H9 (cell line): Measurements from ENCODE around the gene LRRC74B. TPM values are rescaled to one million over a fixed set of nuclear protein-coding genes. Genes with fewer than 3 reads are reported as not detected.

Experiments used
- DNase-seq: peaks from one replicate; pipeline ENCODE4 v3.0.0-alpha.2; 2017
- H2AFZ ChIP-seq: one replicate; pipeline ENCODE4 v1.6.1; 2013; ENCODE audit warnings: mild to moderate bottlenecking, low read length, control low read depth, moderate library complexity
- H2AK5ac ChIP-seq: 2 replicates; pipeline ENCODE4 v1.6.1; 2013; ENCODE audit warnings: low read length, control low read depth, mixed read lengths; ENCODE audit not compliant: insufficient read length
- H2BK120ac ChIP-seq: one replicate; pipeline ENCODE4 v1.6.1; 2013; ENCODE audit warnings: low read depth, mild to moderate bottlenecking, low read length, control low read depth, inconsistent platforms; ENCODE audit not compliant: poor library complexity, severe bottlenecking
- H2BK12ac ChIP-seq: 2 replicates; pipeline ENCODE4 v1.6.1; 2013; ENCODE audit warnings: low read length, control low read depth, mixed read lengths, low read depth; ENCODE audit not compliant: insufficient read length
- H2BK15ac ChIP-seq: 2 replicates; pipeline ENCODE4 v1.6.1; 2013; ENCODE audit warnings: low read depth, low read length, control low read depth
- H2BK20ac ChIP-seq: one replicate; pipeline ENCODE4 v1.6.1; 2013; ENCODE audit warnings: low read depth, mild to moderate bottlenecking, low read length, control low read depth, inconsistent platforms; ENCODE audit not compliant: poor library complexity, severe bottlenecking
- H2BK5ac ChIP-seq: 2 replicates; pipeline ENCODE4 v1.6.1; 2013; ENCODE audit warnings: low read length, control low read depth, mixed read lengths; ENCODE audit not compliant: insufficient read length
- H3K14ac ChIP-seq: 2 replicates; pipeline ENCODE4 v1.6.1; 2013; ENCODE audit warnings: low read length, control low read depth; ENCODE audit not compliant: insufficient read depth
- H3K18ac ChIP-seq: 2 replicates; pipeline ENCODE4 v1.6.1; 2013; ENCODE audit warnings: low read depth, mild to moderate bottlenecking, mixed read lengths, low read length, control low read depth; ENCODE audit not compliant: insufficient read length
- H3K23ac ChIP-seq: 2 replicates; pipeline ENCODE4 v1.6.1; 2013; ENCODE audit warnings: low read length, control low read depth, mixed read lengths, low read depth; ENCODE audit not compliant: insufficient read length
- H3K23me2 ChIP-seq: 2 replicates; pipeline ENCODE4 v1.6.1; 2013; ENCODE audit warnings: low read depth, mild to moderate bottlenecking, mixed read lengths, low read length, control low read depth; ENCODE audit not compliant: insufficient read length, poor library complexity, severe bottlenecking
- H3K27ac ChIP-seq: 2 replicates; pipeline ENCODE4 v1.5.1; 2013; ENCODE audit warnings: low read length, control low read depth, mixed read lengths, low read depth; ENCODE audit not compliant: insufficient read length
- H3K27me3 ChIP-seq: 2 replicates; pipeline ENCODE4 v1.6.1; 2013; ENCODE audit warnings: low read length, control low read depth, inconsistent platforms; ENCODE audit not compliant: insufficient read depth
- H3K4ac ChIP-seq: 2 replicates; pipeline ENCODE4 v1.6.1; 2013; ENCODE audit warnings: low read depth, mild to moderate bottlenecking, control low read depth, inconsistent platforms, low read length, moderate library complexity
- H3K4me1 ChIP-seq: 2 replicates; pipeline ENCODE4 v1.6.1; 2013; ENCODE audit warnings: low read length, control low read depth, inconsistent platforms; ENCODE audit not compliant: insufficient read depth
- H3K4me2 ChIP-seq: 2 replicates; pipeline ENCODE4 v1.6.1; 2013; ENCODE audit warnings: low read length, control low read depth, mixed read lengths; ENCODE audit not compliant: insufficient read length, insufficient read depth
- H3K56ac ChIP-seq: 2 replicates; pipeline ENCODE4 v1.6.1; 2013; ENCODE audit warnings: low read depth, mild to moderate bottlenecking, mixed read lengths, low read length, control low read depth; ENCODE audit not compliant: insufficient read length
- H3K79me1 ChIP-seq: 2 replicates; pipeline ENCODE4 v1.6.1; 2013; ENCODE audit warnings: low read depth, mild to moderate bottlenecking, moderate library complexity, low read length, control low read depth, inconsistent platforms; ENCODE audit not compliant: insufficient read depth, poor library complexity, severe bottlenecking
- H3K79me2 ChIP-seq: 2 replicates; pipeline ENCODE4 v1.6.1; 2013; ENCODE audit warnings: low read length, control low read depth, inconsistent platforms; ENCODE audit not compliant: insufficient read depth
- H3K9ac ChIP-seq: 2 replicates; pipeline ENCODE4 v1.6.1; 2013; ENCODE audit warnings: low read length, control low read depth, mixed read lengths; ENCODE audit not compliant: insufficient read length; ENCODE audit errors: extremely low read depth
- H3K9me3 ChIP-seq: one replicate; pipeline ENCODE4 v1.6.1; 2013; ENCODE audit warnings: low read depth, low read length, inconsistent platforms; ENCODE audit not compliant: control insufficient read depth
- H3T11ph ChIP-seq: one replicate; pipeline ENCODE4 v1.6.1; 2013; ENCODE audit warnings: mild to moderate bottlenecking, low read length, control low read depth, inconsistent platforms
- H4K20me1 ChIP-seq: one replicate; pipeline ENCODE4 v1.6.1; 2013; ENCODE audit not compliant: control insufficient read depth, insufficient read length, insufficient read depth
- H4K5ac ChIP-seq: 2 replicates; pipeline ENCODE4 v1.6.1; 2013; ENCODE audit warnings: low read depth, mild to moderate bottlenecking, mixed read lengths, low read length, control low read depth; ENCODE audit not compliant: insufficient read length
- H4K8ac ChIP-seq: replicated peaks from 2 replicates; pipeline ENCODE4 v1.6.1; 2013; ENCODE audit warnings: low read length, control low read depth, mixed read lengths, low read depth; ENCODE audit not compliant: insufficient read length
- H4K91ac ChIP-seq: 2 replicates; pipeline ENCODE4 v1.6.1; 2013; ENCODE audit warnings: low read depth, mild to moderate bottlenecking, moderate library complexity, mixed read lengths, low read length, control low read depth; ENCODE audit not compliant: insufficient read length
- H3K27ac Mint-ChIP-seq, 3 experiments: 2 replicates in 2 of 3; 3 replicates in 1 of 3; pipeline ENCODE4 v1.8.0; 2020 to 2021; ENCODE audit warnings: mixed read lengths in 3 of 3, mild to moderate bottlenecking in 1 of 3, moderate library complexity in 1 of 3
- H3K27me3 Mint-ChIP-seq: 2 replicates; pipeline ENCODE4 v1.8.0; 2021; ENCODE audit warnings: low read depth, mild to moderate bottlenecking, moderate library complexity, mixed read lengths
- H3K36me3 Mint-ChIP-seq, 3 experiments: 2 replicates in 2 of 3; 3 replicates in 1 of 3; pipeline ENCODE4 v1.8.0; 2020 to 2021; ENCODE audit warnings: low read depth in 3 of 3, mixed read lengths in 3 of 3; ENCODE audit not compliant: insufficient read depth in 1 of 3
- H3K4me1 Mint-ChIP-seq, 2 experiments: 2 replicates each; pipeline ENCODE4 v1.8.0; 2020; ENCODE audit warnings: mixed read lengths in 2 of 2
- H3K4me3 Mint-ChIP-seq, 2 experiments: 2 replicates in 1 of 2; 3 replicates in 1 of 2; pipeline ENCODE4 v1.8.0; 2020 to 2021; ENCODE audit warnings: mild to moderate bottlenecking in 2 of 2, mixed read lengths in 2 of 2, moderate library complexity in 1 of 2
- H3K9me3 Mint-ChIP-seq, 2 experiments: 2 replicates in 1 of 2; 3 replicates in 1 of 2; pipeline ENCODE4 v1.8.0; 2020; ENCODE audit warnings: mild to moderate bottlenecking in 2 of 2, mixed read lengths in 2 of 2, moderate library complexity in 1 of 2
- CTCF ChIP-seq: fragments of 200-600 bp; sonication (generic); conservative IDR thresholded peaks from 3 replicates; pipeline ENCODE4 v1.8.0; 2021; ENCODE audit warnings: antibody characterized with exemption, mild to moderate bottlenecking
- WGBS: extraction: QIAGEN DNeasy Blood & Tissue Kit; methylation state at CpG from one replicate; pipeline ENCODE4 v1.1.7; 2013; ENCODE audit warnings: missing lambda C conversion rate, low lambda C conversion rate, mixed read lengths; ENCODE audit not compliant: insufficient read length; ENCODE audit errors: extremely low coverage; 5-methylcytosine and 5-hydroxymethylcytosine counted together
- total RNA-seq: library from RNA; stranded (reverse); gene quantifications from 2 replicates; pipeline ENCODE4 v1.2.1, GENCODE V29; 2021

LRRC74B gene
- total RNA-seq, 1 experiment from 2014 or later = not detected

GRCh38 chr22:21079493-21079892 lies 33.7 kb downstream of the LRRC74B start:
- Histone ChIP-seq H3K4me2 (no peak overlapping the region), H3K27ac (no peak overlapping the region), H4K5ac (no peak overlapping the region), H2BK15ac (no peak overlapping the region), H3K4ac (no peak overlapping the region), H2BK120ac (no peak overlapping the region), H3K23me2 (no peaks in the 10 kb centered on the region), H3T11ph (no peak overlapping the region), H3K4me1 (no peaks in the 10 kb centered on the region), H3K14ac (no peak overlapping the region; the same call in 1 of the 2 replicates), H3K9ac (no peak overlapping the region), H3K79me1 (no peaks in the 10 kb centered on the region), H2BK12ac (no peak overlapping the region), H3K23ac (no peak overlapping the region), H4K20me1 (no peaks in the 10 kb centered on the region), H3K27me3 (no peaks in the 10 kb centered on the region), H3K9me3 (no peaks in the 10 kb centered on the region), H2BK5ac (no peak overlapping the region), H4K8ac (no peak overlapping the region), H4K91ac (no peak overlapping the region), H2BK20ac (no peak overlapping the region), H2AFZ (no peak overlapping the region), H3K18ac (no peak overlapping the region), H2AK5ac (no peak overlapping the region), H3K79me2 (no peaks in the 10 kb centered on the region), H3K56ac (no peak overlapping the region)
- no peaks in the 10 kb centered on the region for H3K27me3 Mint-ChIP-seq
- WGBS = no CpG with 5 or more reads among the region's 5 CpGs
- H3K9me3 Mint-ChIP-seq = 0 out of 5 replicates have a peak, but pooled peaks cover 0 to under 1% of the 10 kb centered on the region in 2 experiments
- H3K36me3 Mint-ChIP-seq = no peaks in the 10 kb centered on the region; a peak in 1 of 7 replicates
- no peak for TF ChIP-seq CTCF
- H3K4me1 Mint-ChIP-seq = no peaks in the 10 kb centered on the region; a peak in 1 of 4 replicates
- H3K4me3 Mint-ChIP-seq = no peak overlapping the region
- no peak for DNase-seq
- no peak overlapping the region for H3K27ac Mint-ChIP-seq
